ENCODE data around the gene FILIP1L. TPM values are rescaled to one million over a fixed set of nuclear protein-coding genes. Genes with fewer than 3 reads are reported as not detected.

Gene FILIP1L
- total RNA-seq, 1 experiment from 2014 or later, result 0.17 TPM

- peaks cover 4% of the 10 kb centered on the region; the same call in 1 of the 2 replicates for H4K20me1 ChIP-seq (ENCODE audit: insufficient read depth)
- no peak overlapping the region for H3K4me3 ChIP-seq (replicated peaks in 1 of 2; ENCODE audit: low read depth in 1 of 2, low read length in 2 of 2)
- BruUV-seq (replicated peaks), result no TSS peak
- CTCF ChIA-PET, result no interaction called here
- POLR2A ChIA-PET, result no interaction called here
- H3K9me3 ChIP-seq (ENCODE audit: control insufficient read depth in 1 of 2, insufficient read depth in 1 of 2, low read depth in 1 of 2, low read length in 2 of 2), result no peaks in the 10 kb centered on the region
- H3K27me3 ChIP-seq (ENCODE audit: insufficient read depth, low read length), result no peaks in the 10 kb centered on the region
- TF ChIP-seq TCF7L2 (IDR thresholded peaks at IDR 0.05; ENCODE audit: borderline replicate concordance, extremely low read depth, insufficient read depth, insufficient read length) (no peak), RAD21 (IDR thresholded peaks at IDR 0.05; ENCODE audit: low read depth) (no peak), YY1 (IDR thresholded peaks at IDR 0.05; ENCODE audit: extremely low read depth, insufficient replicate concordance, low read depth, low read length) (no peak), EZH2 (IDR thresholded peaks at IDR 0.05) (no peak), JUND (IDR thresholded peaks at IDR 0.05) (peak; percentile 19; the same call in 1 of the 2 replicates), ZFX (IDR thresholded peaks at IDR 0.05) (no peak), FOSL1 (IDR thresholded peaks at IDR 0.05; ENCODE audit: low read depth) (peak; percentile 53)
- TF ChIP-seq, protein P1, sequence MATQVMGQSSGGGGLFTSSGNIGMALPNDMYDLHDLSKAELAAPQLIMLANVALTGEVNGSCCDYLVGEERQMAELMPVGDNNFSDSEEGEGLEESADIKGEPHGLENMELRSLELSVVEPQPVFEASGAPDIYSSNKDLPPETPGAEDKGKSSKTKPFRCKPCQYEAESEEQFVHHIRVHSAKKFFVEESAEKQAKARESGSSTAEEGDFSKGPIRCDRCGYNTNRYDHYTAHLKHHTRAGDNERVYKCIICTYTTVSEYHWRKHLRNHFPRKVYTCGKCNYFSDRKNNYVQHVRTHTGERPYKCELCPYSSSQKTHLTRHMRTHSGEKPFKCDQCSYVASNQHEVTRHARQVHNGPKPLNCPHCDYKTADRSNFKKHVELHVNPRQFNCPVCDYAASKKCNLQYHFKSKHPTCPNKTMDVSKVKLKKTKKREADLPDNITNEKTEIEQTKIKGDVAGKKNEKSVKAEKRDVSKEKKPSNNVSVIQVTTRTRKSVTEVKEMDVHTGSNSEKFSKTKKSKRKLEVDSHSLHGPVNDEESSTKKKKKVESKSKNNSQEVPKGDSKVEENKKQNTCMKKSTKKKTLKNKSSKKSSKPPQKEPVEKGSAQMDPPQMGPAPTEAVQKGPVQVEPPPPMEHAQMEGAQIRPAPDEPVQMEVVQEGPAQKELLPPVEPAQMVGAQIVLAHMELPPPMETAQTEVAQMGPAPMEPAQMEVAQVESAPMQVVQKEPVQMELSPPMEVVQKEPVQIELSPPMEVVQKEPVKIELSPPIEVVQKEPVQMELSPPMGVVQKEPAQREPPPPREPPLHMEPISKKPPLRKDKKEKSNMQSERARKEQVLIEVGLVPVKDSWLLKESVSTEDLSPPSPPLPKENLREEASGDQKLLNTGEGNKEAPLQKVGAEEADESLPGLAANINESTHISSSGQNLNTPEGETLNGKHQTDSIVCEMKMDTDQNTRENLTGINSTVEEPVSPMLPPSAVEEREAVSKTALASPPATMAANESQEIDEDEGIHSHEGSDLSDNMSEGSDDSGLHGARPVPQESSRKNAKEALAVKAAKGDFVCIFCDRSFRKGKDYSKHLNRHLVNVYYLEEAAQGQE (IDR thresholded peaks at IDR 0.05; ENCODE audit: low read depth), result no peak
- ATAC-seq (no peak), DNase-seq (ENCODE audit: low read depth, low spot score) (no peak)
- intact Hi-C loops (cut with micrococcal nuclease), result no loop called here
- no peaks in the 10 kb centered on the region for H3K9me2 ChIP-seq (ENCODE audit: insufficient read depth)
- RAD21 ChIA-PET (ENCODE audit: low non-redundant PET in 1 of 2, low total read pairs in 2 of 2, uncharacterized antibody in 2 of 2, unreplicated experiment in 2 of 2), result no interaction called here
- no peak overlapping the region for H3K9ac ChIP-seq (ENCODE audit: low read length)
- no peaks in the 10 kb centered on the region for H3K36me3 ChIP-seq (ENCODE audit: control insufficient read depth in 1 of 2, insufficient read depth in 2 of 2, low read length in 2 of 2)
- H2AFZ ChIP-seq (ENCODE audit: low read depth, low read length, poor library complexity, severe bottlenecking), result no peak overlapping the region
- H3K4me2 ChIP-seq (ENCODE audit: low read length), result peak overlapping the region; percentile 55
- H3K4me1 ChIP-seq (ENCODE audit: control insufficient read depth in 1 of 2, insufficient read depth in 2 of 2, low read length in 2 of 2), result peaks cover 13 to 16% of the 10 kb centered on the region in 2 experiments
- H3K79me2 ChIP-seq (ENCODE audit: insufficient read depth, low read length), result peaks cover 83% of the 10 kb centered on the region
- H3K27ac ChIP-seq (ENCODE audit: low read depth, low read length), result no peak overlapping the region
Observed at GRCh38 chr3:99825004-99825640, 289.2 kb downstream of the FILIP1L start.

All from HCT116 (cell line).